ENCODE data around the gene NOX3.

The NOX3 gene

DNA sequence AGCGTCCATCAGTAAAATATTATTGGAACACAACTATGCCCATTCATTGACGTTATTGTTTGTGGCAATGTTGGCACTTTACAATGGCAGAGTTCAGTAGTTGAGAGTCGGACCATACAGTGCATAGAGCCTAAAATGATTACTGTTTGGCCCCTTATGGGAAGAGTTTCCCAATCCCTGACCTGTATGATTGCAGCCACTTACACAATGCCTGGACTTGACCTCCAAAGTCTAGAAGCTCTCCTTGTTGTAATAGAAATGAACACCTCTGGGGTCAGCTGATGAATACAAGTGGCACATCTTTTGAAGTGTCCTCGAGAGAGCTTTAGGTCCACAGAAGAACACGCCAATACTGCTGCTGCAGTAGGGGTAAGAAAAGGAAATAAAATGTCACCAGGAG is 59.0 kb downstream of the NOX3 start:
- ATAC-seq, result no peak

GRCh38 chr6:155395339-155395738 is 60.3 kb downstream of the NOX3 start:
- TF ChIP-seq POU6F1 (CRISPR knock-in tag; IDR thresholded peaks at IDR 0.05; ENCODE audit: borderline replicate concordance, low read depth), result no peak
- TF ChIP-seq BACH2 (CRISPR knock-in tag; IDR thresholded peaks at IDR 0.05; ENCODE audit: borderline replicate concordance), result no peak
- TF ChIP-seq ZC3H10 (CRISPR knock-in tag; IDR thresholded peaks at IDR 0.05), result no peak
- no peak for TF ChIP-seq TCF4 (CRISPR knock-in tag; IDR thresholded peaks at IDR 0.05; ENCODE audit: borderline replicate concordance)
- no peak for TF ChIP-seq GLIS3 (CRISPR knock-in tag; IDR thresholded peaks at IDR 0.05)
- no peak for TF ChIP-seq TSHZ2 (CRISPR knock-in tag; IDR thresholded peaks at IDR 0.05)
- TF ChIP-seq PPARA (CRISPR knock-in tag; IDR thresholded peaks at IDR 0.05; ENCODE audit: borderline replicate concordance), result no peak
- ATAC-seq, result no peak

More for the DNA sequence above, 59.0 kb downstream of the NOX3 start:
- TF ChIP-seq OSR1 (CRISPR knock-in tag; IDR thresholded peaks at IDR 0.05), result no peak
- TF ChIP-seq ZFP30 (CRISPR knock-in tag; IDR thresholded peaks at IDR 0.05), result no peak
- no peak for TF ChIP-seq TCF4 (CRISPR knock-in tag; IDR thresholded peaks at IDR 0.05; ENCODE audit: borderline replicate concordance)
- no peak for TF ChIP-seq RARB (CRISPR knock-in tag; IDR thresholded peaks at IDR 0.05)
- TF ChIP-seq POU6F1 (CRISPR knock-in tag; IDR thresholded peaks at IDR 0.05; ENCODE audit: borderline replicate concordance, low read depth), result no peak
- no peak for TF ChIP-seq SNAI2 (CRISPR knock-in tag; IDR thresholded peaks at IDR 0.05)
- TF ChIP-seq, protein P1, sequence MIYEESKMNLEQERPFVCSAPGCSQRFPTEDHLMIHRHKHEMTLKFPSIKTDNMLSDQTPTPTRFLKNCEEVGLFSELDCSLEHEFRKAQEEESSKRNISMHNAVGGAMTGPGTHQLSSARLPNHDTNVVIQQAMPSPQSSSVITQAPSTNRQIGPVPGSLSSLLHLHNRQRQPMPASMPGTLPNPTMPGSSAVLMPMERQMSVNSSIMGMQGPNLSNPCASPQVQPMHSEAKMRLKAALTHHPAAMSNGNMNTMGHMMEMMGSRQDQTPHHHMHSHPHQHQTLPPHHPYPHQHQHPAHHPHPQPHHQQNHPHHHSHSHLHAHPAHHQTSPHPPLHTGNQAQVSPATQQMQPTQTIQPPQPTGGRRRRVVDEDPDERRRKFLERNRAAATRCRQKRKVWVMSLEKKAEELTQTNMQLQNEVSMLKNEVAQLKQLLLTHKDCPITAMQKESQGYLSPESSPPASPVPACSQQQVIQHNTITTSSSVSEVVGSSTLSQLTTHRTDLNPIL (CRISPR knock-in tag; IDR thresholded peaks at IDR 0.05; ENCODE audit: low read depth), result no peak
- no peak for TF ChIP-seq ISL1 (CRISPR knock-in tag; IDR thresholded peaks at IDR 0.05)
- TF ChIP-seq BACH2 (CRISPR knock-in tag; IDR thresholded peaks at IDR 0.05; ENCODE audit: borderline replicate concordance), result no peak
- no peak for TF ChIP-seq ZNF565 (CRISPR knock-in tag; conservative IDR thresholded peaks at IDR 0.05; ENCODE audit: low read depth)
- TF ChIP-seq, protein P2, sequence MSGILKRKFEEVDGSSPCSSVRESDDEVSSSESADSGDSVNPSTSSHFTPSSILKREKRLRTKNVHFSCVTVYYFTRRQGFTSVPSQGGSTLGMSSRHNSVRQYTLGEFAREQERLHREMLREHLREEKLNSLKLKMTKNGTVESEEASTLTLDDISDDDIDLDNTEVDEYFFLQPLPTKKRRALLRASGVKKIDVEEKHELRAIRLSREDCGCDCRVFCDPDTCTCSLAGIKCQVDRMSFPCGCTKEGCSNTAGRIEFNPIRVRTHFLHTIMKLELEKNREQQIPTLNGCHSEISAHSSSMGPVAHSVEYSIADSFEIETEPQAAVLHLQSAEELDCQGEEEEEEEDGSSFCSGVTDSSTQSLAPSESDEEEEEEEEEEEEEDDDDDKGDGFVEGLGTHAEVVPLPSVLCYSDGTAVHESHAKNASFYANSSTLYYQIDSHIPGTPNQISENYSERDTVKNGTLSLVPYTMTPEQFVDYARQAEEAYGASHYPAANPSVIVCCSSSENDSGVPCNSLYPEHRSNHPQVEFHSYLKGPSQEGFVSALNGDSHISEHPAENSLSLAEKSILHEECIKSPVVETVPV (CRISPR knock-in tag; IDR thresholded peaks at IDR 0.05), result no peak
- TF ChIP-seq ESRRG (CRISPR knock-in tag; IDR thresholded peaks at IDR 0.05), result no peak
- TF ChIP-seq TSHZ2 (CRISPR knock-in tag; IDR thresholded peaks at IDR 0.05), result no peak
- no peak for TF ChIP-seq CSDC2 (CRISPR knock-in tag; IDR thresholded peaks at IDR 0.05)
- no peak for TF ChIP-seq ZC3H10 (CRISPR knock-in tag; IDR thresholded peaks at IDR 0.05)
- no peak for TF ChIP-seq ZNF70 (CRISPR knock-in tag; IDR thresholded peaks at IDR 0.05)
- TF ChIP-seq ZFP3 (CRISPR knock-in tag; IDR thresholded peaks at IDR 0.05), result no peak
- no peak for TF ChIP-seq ZNF8 (CRISPR knock-in tag; IDR thresholded peaks at IDR 0.05)
- no peak for TF ChIP-seq TOX (CRISPR knock-in tag; IDR thresholded peaks at IDR 0.05; ENCODE audit: borderline replicate concordance)

All from SK-N-SH treated with all-trans-retinoic acid at 6 μM for 48 hours (cell line).